GM12864 (cell line): ENCODE data around the gene XRCC5.

Experiments used
- DNase-seq: peaks from one replicate; pipeline ENCODE4 v3.0.0-alpha.2; 2011; ENCODE audit warnings: low read depth
- H3K4me3 ChIP-seq: 2 replicates; pipeline ENCODE4 v1.5.1; 2011; ENCODE audit warnings: mild to moderate bottlenecking, low read depth, low read length, control low read depth
- CTCF ChIP-seq: IDR thresholded peaks from 2 replicates; pipeline ENCODE4 v1.5.1; 2011; ENCODE audit warnings: low read depth, mild to moderate bottlenecking, moderate library complexity, low read length, control low read depth, inconsistent platforms; ENCODE audit errors: missing control alignments

The XRCC5 gene

GRCh38 chr2:216098421-216099334 is 10.5 kb upstream of the XRCC5 start:
- H3K4me3 ChIP-seq: no peak overlapping the region
- no peak for TF ChIP-seq CTCF
- no peak for DNase-seq

GRCh38 chr2:216101109-216101508 is 8.0 kb upstream of the XRCC5 start:
- no peak overlapping the region for H3K4me3 ChIP-seq
- TF ChIP-seq CTCF: no peak
- DNase-seq: no peak

- no peak for TF ChIP-seq CTCF
- no peak overlapping the region for H3K4me3 ChIP-seq
- no peak for DNase-seq
These were observed 5.9 kb upstream of the XRCC5 start for GRCh38 chr2:216103213-216103612.

- no peak for TF ChIP-seq CTCF
- no peak overlapping the region for H3K4me3 ChIP-seq
- DNase-seq: no peak
These were observed 4.5 kb upstream of the XRCC5 start for GRCh38 chr2:216104691-216105090.

GRCh38 chr2:216107320-216107719 is 1.8 kb upstream of the XRCC5 start:
- no peak for TF ChIP-seq CTCF
- no peak for DNase-seq
- no peak overlapping the region for H3K4me3 ChIP-seq

- DNase-seq: no peak
- no peak for TF ChIP-seq CTCF
- H3K4me3 ChIP-seq: no peak overlapping the region
These were observed 1.4 kb upstream of the XRCC5 start for GRCh38 chr2:216107760-216108159.
